NOMO-1 treated with dmso at 0.1 percent for 144 hours (cell line): ENCODE results near the gene HLA-DOA.

Experiments used
- DNase-seq: peaks from one replicate; lab custom pipeline; 2025; ENCODE audit not compliant: unreplicated experiment; lab: John Stamatoyannopoulos, UW

HLA-DOA gene

DNA sequence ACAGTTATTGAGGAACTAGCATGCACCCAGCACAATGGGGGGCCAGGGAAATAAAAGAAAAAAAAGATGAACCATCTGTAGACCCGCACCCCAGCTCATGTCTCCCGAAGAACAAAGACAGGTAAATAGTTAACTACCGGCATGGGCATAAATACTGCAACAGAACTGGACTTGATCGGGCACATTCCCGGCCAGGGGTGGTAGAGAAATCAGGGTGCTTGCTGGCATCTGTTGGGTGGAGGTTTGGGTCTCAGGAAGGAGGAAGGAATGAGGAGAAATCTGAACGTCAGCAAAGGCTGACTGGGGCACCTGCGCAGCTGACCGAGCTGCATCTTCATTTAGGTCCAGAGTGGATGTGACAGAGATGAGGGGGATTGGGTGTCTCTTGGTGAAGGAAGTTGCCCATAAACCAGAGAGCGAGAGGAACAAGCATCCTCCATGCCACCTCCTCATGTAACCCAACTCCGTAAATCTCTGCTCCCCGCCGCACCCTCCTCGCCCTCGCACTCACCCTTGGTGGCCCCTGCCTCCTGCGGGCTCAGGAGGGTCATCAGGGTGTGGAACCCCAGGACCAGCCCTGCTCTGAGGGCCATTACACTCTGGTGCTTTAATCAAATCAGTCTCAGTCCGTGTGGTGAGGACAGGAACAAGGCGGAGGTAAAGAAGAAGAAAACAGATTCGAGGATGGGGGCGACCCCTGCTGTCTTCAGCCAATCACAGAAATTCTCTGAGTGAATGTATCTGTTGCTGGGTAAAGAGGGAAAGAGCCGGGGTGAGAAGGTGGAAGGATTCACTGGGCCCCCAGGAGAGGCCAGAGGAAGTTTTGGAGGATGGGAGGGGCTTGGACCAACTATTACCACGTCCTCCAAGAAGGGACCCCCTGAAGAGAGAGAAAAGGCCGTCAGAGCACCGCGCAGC is at the start of gene HLA-DOA:
HLA-DOA (minus strand) TSS at position 648 of the 918 bp plus-strand sequence.
- DNase-seq: peak; percentile 45

GRCh38 chr6:33057222-33058150 is 48.1 kb upstream of the HLA-DOA start:
- peak; percentile 63 for DNase-seq

- DNase-seq: no peak
Observed at GRCh38 chr6:33053230-33053629, 43.8 kb upstream of the HLA-DOA start.

DNA sequence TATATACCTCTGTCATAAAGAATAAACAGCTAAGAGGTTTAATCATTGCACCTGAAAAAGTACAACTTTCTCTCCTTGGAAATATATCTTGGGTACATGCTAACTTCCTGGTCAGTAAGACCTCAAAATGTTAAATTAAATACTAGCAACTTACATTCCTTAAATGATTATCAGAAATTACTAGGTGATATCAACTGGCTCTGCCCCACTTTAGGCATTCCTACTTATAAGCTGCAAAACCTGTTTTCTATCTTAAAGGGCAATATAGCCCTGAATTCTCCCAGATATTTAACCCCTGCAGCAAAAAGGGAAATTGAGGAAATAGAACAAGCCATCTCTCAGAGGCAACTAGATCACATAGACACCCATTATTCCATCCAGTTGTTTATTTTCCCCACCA is 43.2 kb upstream of the HLA-DOA start:
- DNase-seq: no peak

- peak; percentile 24 for DNase-seq
Observed at GRCh38 chr6:33050014-33050810, 40.8 kb upstream of the HLA-DOA start.

- DNase-seq: no peak
Observed at GRCh38 chr6:33049323-33050013, 40.1 kb upstream of the HLA-DOA start.

GRCh38 chr6:33040157-33040556 is 30.8 kb upstream of the HLA-DOA start:
- no peak for DNase-seq

- DNase-seq: no peak
Observed at GRCh38 chr6:33036535-33036934, 27.1 kb upstream of the HLA-DOA start.

GRCh38 chr6:33034554-33034953 is 25.2 kb upstream of the HLA-DOA start:
- DNase-seq: no peak

DNA sequence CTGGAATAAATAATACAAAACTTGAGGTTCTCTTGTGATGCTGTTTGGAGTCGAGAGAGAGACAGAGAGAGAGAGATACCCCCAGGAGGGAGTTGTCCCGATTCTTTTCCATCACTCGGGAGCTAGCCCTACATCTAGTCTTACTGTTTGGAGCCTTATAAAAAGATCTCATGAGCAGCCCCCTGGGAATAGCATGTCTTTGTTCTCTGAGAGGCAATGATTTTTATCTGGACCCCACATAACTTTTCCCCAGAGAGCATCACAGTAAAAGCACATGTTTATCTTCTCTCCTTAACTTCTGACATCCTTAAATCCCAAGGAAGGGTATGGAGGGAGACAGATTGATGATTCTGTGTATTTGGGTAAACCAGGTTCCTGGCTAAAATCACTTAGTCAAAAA is 20.9 kb upstream of the HLA-DOA start:
- DNase-seq: no peak

- peak; percentile 49 for DNase-seq
Observed at GRCh38 chr6:33029328-33030184, 20.2 kb upstream of the HLA-DOA start.

DNA sequence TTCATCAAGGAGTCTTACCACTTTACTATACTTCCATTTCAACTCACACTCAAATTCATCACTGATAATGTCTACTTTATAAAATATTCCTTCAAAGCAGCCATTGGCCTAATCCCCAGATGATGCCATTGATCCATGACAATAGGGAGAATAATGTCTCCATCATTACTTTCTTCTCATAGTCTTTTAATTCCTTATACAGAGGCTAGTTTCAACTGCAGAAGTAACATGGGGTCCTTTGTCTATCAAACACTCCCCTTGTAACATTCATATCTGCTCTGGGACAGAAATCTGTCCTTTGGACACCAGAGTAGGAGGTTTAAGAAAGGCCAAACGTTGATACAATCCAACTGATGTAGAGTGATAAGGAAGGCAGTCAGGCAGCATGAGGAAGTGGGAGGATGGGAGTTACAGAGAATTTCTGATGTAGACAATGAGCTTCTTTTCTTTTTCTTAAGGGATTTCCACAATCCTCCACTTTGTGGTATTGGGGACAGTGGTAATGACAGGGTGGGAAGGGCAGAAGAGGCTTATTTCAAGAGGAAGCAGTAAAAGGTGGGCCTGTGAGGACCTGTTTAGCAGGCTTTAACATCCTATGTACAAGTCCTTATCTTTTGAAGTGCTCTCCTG is 18.9 kb upstream of the HLA-DOA start:
- no peak for DNase-seq

GRCh38 chr6:33024521-33024920 is 15.1 kb upstream of the HLA-DOA start:
- no peak for DNase-seq

DNA sequence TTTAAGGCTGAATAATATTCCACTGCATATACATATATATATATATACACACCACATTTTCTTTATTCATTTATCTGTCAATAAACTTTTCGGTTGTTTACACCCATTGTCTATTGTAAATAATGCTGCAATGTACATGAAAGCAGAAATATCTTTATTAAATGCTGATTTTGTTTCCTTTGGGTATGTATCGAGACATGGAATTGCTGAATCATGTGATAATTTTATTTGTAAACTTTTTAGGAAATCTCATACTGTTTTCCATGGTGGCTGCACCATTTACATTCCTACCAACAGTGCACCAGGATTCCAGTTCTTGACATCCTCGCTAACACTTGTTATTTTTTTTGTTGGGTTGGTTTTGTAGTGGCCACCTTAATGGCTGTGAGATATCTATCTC is 14.1 kb upstream of the HLA-DOA start:
- DNase-seq: no peak

DNA sequence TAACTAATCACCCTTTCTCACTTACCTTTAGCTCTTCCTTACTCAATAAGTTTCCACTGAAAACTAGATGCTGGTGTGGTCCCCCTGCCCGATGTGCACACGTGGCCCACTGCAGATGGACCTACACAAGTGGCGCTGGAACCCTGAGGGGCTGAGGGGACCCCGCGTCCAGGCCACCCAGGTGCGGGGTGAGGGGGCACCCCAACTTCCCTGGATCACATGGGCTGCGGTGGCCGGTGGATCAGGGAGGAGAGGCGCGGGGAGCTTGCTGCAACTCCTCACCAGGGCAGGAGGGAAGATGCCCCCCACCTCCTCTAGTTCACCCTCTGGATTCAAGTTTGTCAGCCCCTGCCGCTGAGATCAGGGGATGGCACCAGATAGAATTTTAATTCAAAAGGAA is 12.5 kb upstream of the HLA-DOA start:
- no peak for DNase-seq

GRCh38 chr6:33019372-33019771 is 10.0 kb upstream of the HLA-DOA start:
- no peak for DNase-seq

DNA sequence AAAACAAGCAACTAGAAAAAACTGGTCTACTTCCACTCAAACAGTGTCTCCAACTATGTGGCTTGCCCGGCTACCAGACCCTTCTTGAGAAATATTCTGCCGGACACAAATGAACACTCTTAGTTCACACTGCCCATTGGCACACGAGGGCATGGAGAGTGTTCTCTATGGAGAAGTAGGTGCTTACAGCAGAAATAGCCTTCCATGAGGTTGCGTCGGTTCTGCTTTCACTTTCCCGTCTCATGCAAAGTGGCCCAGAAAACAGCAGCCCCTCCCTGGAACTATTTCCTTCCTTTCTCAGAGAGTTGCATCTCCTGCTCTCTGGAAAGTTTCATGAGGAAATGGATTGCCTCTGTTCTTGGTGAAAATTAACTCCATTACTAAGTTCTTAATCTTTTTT is 9.5 kb upstream of the HLA-DOA start:
- DNase-seq: peak; percentile 95

GRCh38 chr6:33018418-33018817 is 9.0 kb upstream of the HLA-DOA start:
- DNase-seq: no peak
